OCI-LY1 (cell line): ENCODE measurements around the gene PGS1.

Experiments used
- H2AFZ ChIP-seq: fragments of 200-600 bp; sonication (generic), shearing (Covaris generic); 2 replicates; pipeline ENCODE4 v1.6.0; 2014; ENCODE audit warnings: antibody characterized with exemption, mild to moderate bottlenecking, low read length
- H3F3A ChIP-seq: fragments of 200-600 bp; sonication (generic), shearing (Covaris generic); 2 replicates; pipeline ENCODE4 v1.6.0; 2014; ENCODE audit warnings: mild to moderate bottlenecking, antibody characterized with exemption, low read length, moderate library complexity; ENCODE audit not compliant: insufficient read depth
- H3K27ac ChIP-seq: fragments of 200-600 bp; sonication (generic); 2 replicates; pipeline ENCODE4 v1.5.1; 2014; ENCODE audit warnings: low read length, mixed run types, mild to moderate bottlenecking, low read depth; ENCODE audit not compliant: poor library complexity, severe bottlenecking
- H3K27me3 ChIP-seq: fragments of 200-600 bp; sonication (generic); 2 replicates; pipeline ENCODE4 v1.6.0; 2014; ENCODE audit warnings: antibody characterized with exemption, mild to moderate bottlenecking, low read length, moderate library complexity; ENCODE audit not compliant: insufficient read depth
- H3K36me3 ChIP-seq: fragments of 200-600 bp; sonication (generic); 2 replicates; pipeline ENCODE4 v1.6.1; 2014; ENCODE audit warnings: mild to moderate bottlenecking, antibody characterized with exemption, low read length, moderate library complexity, mixed read lengths; ENCODE audit not compliant: insufficient read depth
- H3K4me1 ChIP-seq: fragments of 200-600 bp; sonication (generic); 2 replicates; pipeline ENCODE4 v1.5.1; 2014; ENCODE audit warnings: mild to moderate bottlenecking, low read length, moderate library complexity; ENCODE audit not compliant: insufficient read depth, severe bottlenecking
- H3K4me2 ChIP-seq: fragments of 200-600 bp; sonication (generic), shearing (Covaris generic); 2 replicates; pipeline ENCODE4 v1.6.1; 2014; ENCODE audit warnings: low read length
- H3K4me3 ChIP-seq: fragments of 200-600 bp; sonication (generic); 2 replicates; pipeline ENCODE4 v1.5.1; 2014; ENCODE audit warnings: low read length, low read depth, mild to moderate bottlenecking, mixed read lengths; ENCODE audit not compliant: poor library complexity, severe bottlenecking
- H3K79me2 ChIP-seq: fragments of 200-600 bp; shearing (Covaris generic); 2 replicates; pipeline ENCODE4 v1.6.1; 2016; ENCODE audit warnings: mixed run types, low read length, mixed read lengths; ENCODE audit not compliant: insufficient read depth
- H3K9ac ChIP-seq: fragments of 200-600 bp; sonication (generic), shearing (Covaris generic); 2 replicates; pipeline ENCODE4 v1.6.1; 2014; ENCODE audit warnings: mild to moderate bottlenecking, low read length, mixed read lengths
- H3K9me2 ChIP-seq: fragments of 200-600 bp; sonication (generic), shearing (Covaris generic); 2 replicates; pipeline ENCODE4 v1.6.1; 2014; ENCODE audit warnings: low read depth, mild to moderate bottlenecking, low read length, mixed read lengths
- H3K9me3 ChIP-seq: fragments of 200-600 bp; shearing (Covaris generic); 2 replicates; pipeline ENCODE4 v1.6.1; 2014; ENCODE audit warnings: low read length, mixed read lengths
- H4K20me1 ChIP-seq: fragments of 200-600 bp; sonication (generic), shearing (Covaris generic); 2 replicates; pipeline ENCODE4 v1.6.0; 2016; ENCODE audit warnings: mild to moderate bottlenecking, low read length; ENCODE audit not compliant: insufficient read depth
- CTCF ChIP-seq: fragments of 200-600 bp; sonication (generic), shearing (Covaris generic); IDR thresholded peaks from 2 replicates; pipeline ENCODE4 v1.5.1; 2017; ENCODE audit warnings: mild to moderate bottlenecking, antibody characterized with exemption, low read length, moderate library complexity, mixed read lengths
- EZH2 ChIP-seq: fragments of 200-600 bp; sonication (generic), shearing (Covaris generic); IDR thresholded peaks from 2 replicates; pipeline ENCODE4 v1.8.0; 2017; ENCODE audit warnings: borderline replicate concordance, mixed run types, mild to moderate bottlenecking, antibody characterized with exemption, low read length, moderate library complexity, mixed read lengths

PGS1 gene

GRCh38 chr17:78391051-78391431 lies 12.6 kb downstream of the PGS1 start:
- H3K27ac ChIP-seq = no peak overlapping the region
- peaks cover 14% of the 10 kb centered on the region; the same call in 1 of the 2 replicates for H3K79me2 ChIP-seq
- H4K20me1 ChIP-seq = no peaks in the 10 kb centered on the region
- TF ChIP-seq EZH2 (no peak), CTCF (no peak)
- H3K4me3 ChIP-seq = no peak overlapping the region
- H3K9me3 ChIP-seq = no peaks in the 10 kb centered on the region
- H3K9ac ChIP-seq = no peak overlapping the region
- no peak overlapping the region for H2AFZ ChIP-seq
- H3K4me2 ChIP-seq = no peak overlapping the region
- H3K36me3 ChIP-seq = peaks cover 8% of the 10 kb centered on the region; the same call in 1 of the 2 replicates
- no peaks in the 10 kb centered on the region for H3K27me3 ChIP-seq
- H3K9me2 ChIP-seq = no peaks in the 10 kb centered on the region
- peaks cover 21% of the 10 kb centered on the region for H3K4me1 ChIP-seq
- H3F3A ChIP-seq = no peaks in the 10 kb centered on the region

GRCh38 chr17:78391843-78392242 lies 13.4 kb downstream of the PGS1 start:
- Histone ChIP-seq H3K4me1 (peaks cover 14% of the 10 kb centered on the region), H3K9ac (no peak overlapping the region), H3K9me3 (no peaks in the 10 kb centered on the region), H3K4me2 (no peak overlapping the region), H3K4me3 (no peak overlapping the region), H3K27me3 (no peaks in the 10 kb centered on the region), H2AFZ (no peak overlapping the region), H3K36me3 (peaks cover 16% of the 10 kb centered on the region; the same call in 1 of the 2 replicates), H3K9me2 (no peaks in the 10 kb centered on the region), H3K27ac (no peak overlapping the region), H3K79me2 (peaks cover 9% of the 10 kb centered on the region; the same call in 1 of the 2 replicates), H3F3A (no peaks in the 10 kb centered on the region), H4K20me1 (no peaks in the 10 kb centered on the region)
- TF ChIP-seq EZH2 (no peak), CTCF (no peak)

- no peak overlapping the region for H3K4me3 ChIP-seq
- H3K27me3 ChIP-seq = no peaks in the 10 kb centered on the region
- no peak overlapping the region for H2AFZ ChIP-seq
- H4K20me1 ChIP-seq = no peaks in the 10 kb centered on the region
- no peak overlapping the region for H3K4me2 ChIP-seq
- H3K9me3 ChIP-seq = no peaks in the 10 kb centered on the region
- H3K79me2 ChIP-seq = peaks cover 9% of the 10 kb centered on the region; the same call in 1 of the 2 replicates
- peaks cover 14% of the 10 kb centered on the region for H3K4me1 ChIP-seq
- TF ChIP-seq CTCF = no peak
- no peak for TF ChIP-seq EZH2
- no peaks in the 10 kb centered on the region for H3F3A ChIP-seq
- H3K36me3 ChIP-seq = peaks cover 17% of the 10 kb centered on the region; the same call in 1 of the 2 replicates
- H3K9ac ChIP-seq = no peak overlapping the region
- H3K27ac ChIP-seq = no peak overlapping the region
- H3K9me2 ChIP-seq = no peaks in the 10 kb centered on the region
Measured at GRCh38 chr17:78392295-78392694, 13.8 kb downstream of the PGS1 start.
